ENCODE measurements around the gene SPATA45. TPM values are rescaled to one million over a fixed set of nuclear protein-coding genes. Genes with fewer than 3 reads are reported as not detected.
A peak's percentile ranks its signal among the peaks of the same experiment; 100 is the strongest.
"Not testable (repeated sequence)": the region's sequence is repeated elsewhere in the genome, so short reads cannot be mapped to it uniquely, and the experiment has no call there.

Gene SPATA45
- total RNA-seq, 1 donor from 2014 or later, result not detected

DNA sequence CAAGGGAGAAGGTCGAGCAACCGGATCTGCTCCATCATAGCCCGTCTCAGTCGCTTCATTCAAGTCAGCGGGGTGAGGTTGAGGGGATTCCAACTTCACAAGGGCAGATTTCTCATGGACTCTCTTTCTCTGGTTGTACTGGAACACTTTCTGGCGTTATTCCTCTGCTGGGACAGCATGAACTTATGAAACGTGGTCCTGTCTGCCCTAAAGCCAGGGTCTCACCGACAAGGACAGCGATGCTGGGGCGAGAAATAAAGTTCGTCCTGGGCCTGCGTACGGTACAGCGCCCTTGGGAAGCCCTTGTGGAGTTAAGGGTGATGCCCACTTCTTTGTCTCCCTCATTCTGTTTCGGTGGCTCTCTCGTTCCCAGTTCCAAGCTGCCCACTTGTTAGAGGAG lies 9.3 kb upstream of the SPATA45 start:
- TF ChIP-seq CTCF (IDR thresholded peaks at IDR 0.05; ENCODE audit: partially characterized antibody, unreplicated experiment), result no peak
- Mint-ChIP-seq H3K36me3 (ENCODE audit: unreplicated experiment) (no peaks in the 10 kb centered on the region), H3K27ac (ENCODE audit: unreplicated experiment) (no peak overlapping the region), H3K4me3 (ENCODE audit: unreplicated experiment) (peak overlapping the region; percentile 35), H3K27me3 (ENCODE audit: unreplicated experiment) (peaks cover 7% of the 10 kb centered on the region), H3K9me3 (ENCODE audit: unreplicated experiment) (peaks cover 10% of the 10 kb centered on the region), H3K4me1 (ENCODE audit: low read depth, unreplicated experiment) (no peaks in the 10 kb centered on the region)
- DNase-seq, result no peak

DNA sequence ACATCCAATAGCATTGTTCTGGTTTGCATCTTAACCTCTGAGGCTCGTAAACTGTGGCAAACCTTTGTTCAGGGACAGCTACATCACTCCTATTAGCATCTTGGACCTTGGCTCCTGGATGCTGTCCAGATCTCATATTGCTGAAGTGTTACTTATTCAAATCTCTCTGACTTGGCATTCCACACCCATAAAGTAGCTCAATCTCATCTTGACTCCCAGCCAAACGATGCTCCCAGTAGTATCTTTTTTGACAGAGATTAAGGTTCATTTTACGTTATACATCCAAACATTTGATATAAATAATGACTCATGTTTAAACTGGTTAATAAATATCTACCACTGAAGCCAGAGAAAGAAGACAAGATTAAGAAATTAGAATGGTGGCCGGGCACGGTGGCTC lies 6.2 kb upstream of the SPATA45 start:
- Mint-ChIP-seq H3K27ac (ENCODE audit: unreplicated experiment) (no peak overlapping the region), H3K4me3 (ENCODE audit: unreplicated experiment) (no peak overlapping the region), H3K9me3 (ENCODE audit: unreplicated experiment) (peaks cover 5% of the 10 kb centered on the region), H3K4me1 (ENCODE audit: low read depth, unreplicated experiment) (no peaks in the 10 kb centered on the region), H3K36me3 (ENCODE audit: unreplicated experiment) (no peaks in the 10 kb centered on the region), H3K27me3 (ENCODE audit: unreplicated experiment) (peaks cover 2% of the 10 kb centered on the region)
- TF ChIP-seq CTCF (IDR thresholded peaks at IDR 0.05; ENCODE audit: partially characterized antibody, unreplicated experiment), result no peak
- no peak for DNase-seq

GRCh38 chr1:212852105-212852688 lies 4.7 kb upstream of the SPATA45 start:
- no peak for TF ChIP-seq CTCF (IDR thresholded peaks at IDR 0.05; ENCODE audit: partially characterized antibody, unreplicated experiment)
- Mint-ChIP-seq H3K4me1 (ENCODE audit: low read depth, unreplicated experiment) (no peaks in the 10 kb centered on the region), H3K4me3 (ENCODE audit: unreplicated experiment) (no peak overlapping the region)

DNA sequence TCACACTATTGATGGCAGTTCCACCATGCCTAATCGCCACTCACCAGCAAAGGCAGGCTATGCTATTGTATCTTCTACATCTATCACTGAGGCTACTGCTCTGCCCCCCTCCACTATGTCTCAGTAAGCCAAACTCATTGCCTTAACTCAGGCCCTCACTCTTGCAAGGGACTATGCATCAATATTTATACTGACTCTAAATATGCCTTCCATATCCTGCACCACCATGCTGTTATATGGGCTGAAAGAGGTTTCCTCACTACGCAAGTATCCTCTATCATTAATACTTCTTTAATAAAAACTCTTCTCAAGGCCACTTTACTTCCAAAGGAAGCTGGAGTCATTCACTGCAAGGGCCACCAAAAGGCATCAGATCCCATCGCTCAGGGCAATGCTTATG lies 2.9 kb downstream of the SPATA45 start:
- H3K4me3 Mint-ChIP-seq (ENCODE audit: unreplicated experiment); H3K36me3 Mint-ChIP-seq (ENCODE audit: unreplicated experiment); H3K4me1 Mint-ChIP-seq (ENCODE audit: low read depth, unreplicated experiment); H3K27me3 Mint-ChIP-seq (ENCODE audit: unreplicated experiment); H3K27ac Mint-ChIP-seq (ENCODE audit: unreplicated experiment); H3K9me3 Mint-ChIP-seq (ENCODE audit: unreplicated experiment); DNase-seq: not testable (repeated sequence)

More at GRCh38 chr1:212852105-212852688, 4.7 kb upstream of the SPATA45 start:
- Mint-ChIP-seq H3K36me3 (ENCODE audit: unreplicated experiment) (no peaks in the 10 kb centered on the region), H3K27ac (ENCODE audit: unreplicated experiment) (no peak overlapping the region), H3K9me3 (ENCODE audit: unreplicated experiment) (peaks cover 3% of the 10 kb centered on the region), H3K27me3 (ENCODE audit: unreplicated experiment) (peaks cover 2% of the 10 kb centered on the region)
- no peak for DNase-seq

- Mint-ChIP-seq H3K27ac (ENCODE audit: unreplicated experiment) (no peak overlapping the region), H3K4me3 (ENCODE audit: unreplicated experiment) (no peak overlapping the region), H3K27me3 (ENCODE audit: unreplicated experiment) (no peaks in the 10 kb centered on the region), H3K36me3 (ENCODE audit: unreplicated experiment) (no peaks in the 10 kb centered on the region), H3K4me1 (ENCODE audit: low read depth, unreplicated experiment) (no peaks in the 10 kb centered on the region), H3K9me3 (ENCODE audit: unreplicated experiment) (no peaks in the 10 kb centered on the region)
- no peak for TF ChIP-seq CTCF (IDR thresholded peaks at IDR 0.05; ENCODE audit: partially characterized antibody, unreplicated experiment)
- DNase-seq, result no peak
These were observed 9.3 kb downstream of the SPATA45 start for GRCh38 chr1:212838145-212838544.

- DNase-seq; H3K9me3 Mint-ChIP-seq (ENCODE audit: unreplicated experiment); H3K4me3 Mint-ChIP-seq (ENCODE audit: unreplicated experiment); H3K27ac Mint-ChIP-seq (ENCODE audit: unreplicated experiment); H3K36me3 Mint-ChIP-seq (ENCODE audit: unreplicated experiment); H3K4me1 Mint-ChIP-seq (ENCODE audit: low read depth, unreplicated experiment); H3K27me3 Mint-ChIP-seq (ENCODE audit: unreplicated experiment): not testable (repeated sequence)
These were observed 13.9 kb downstream of the SPATA45 start for GRCh38 chr1:212833211-212834207.
